Peyer's patch (tissue), 4 donors: ENCODE results near the gene GUCA2A. TPM values are rescaled to one million over a fixed set of nuclear protein-coding genes. Genes with fewer than 3 reads are reported as not detected.

ENCODE experiments used
- DNase-seq, 3 donors: peaks; one replicate each; pipeline ENCODE4 v3.0.0-alpha.2; 2017 to 2019
- H3K27ac ChIP-seq, 4 donors: fragments of 200-600 bp; sonication (generic); one replicate each; pipeline ENCODE4 v1.5.1; 2016 to 2019
- H3K27me3 ChIP-seq, 2 donors: fragments of 200-600 bp; sonication (generic); one replicate each; pipeline ENCODE4 v1.5.1; 2019
- H3K36me3 ChIP-seq, 3 donors: fragments of 200-600 bp; sonication (generic); one replicate each; pipeline ENCODE4 v1.5.1; 2016 to 2019
- H3K4me1 ChIP-seq, 4 donors: fragments of 200-600 bp; sonication (generic); one replicate each; pipeline ENCODE4 v1.5.1; 2016 to 2019
- H3K4me3 ChIP-seq, 4 donors: fragments of 200-600 bp; sonication (generic); 1 replicate in 3 of 4; 2 replicates in 1 of 4; pipeline ENCODE4 v1.5.1; 2016 to 2019; ENCODE audit warnings: mild to moderate bottlenecking in 1 of 4
- H3K9me3 ChIP-seq, 4 donors: fragments of 200-600 bp; sonication (generic); one replicate each; pipeline ENCODE4 v1.5.1; 2016 to 2019; ENCODE audit warnings: mild to moderate bottlenecking in 1 of 4
- CTCF ChIP-seq, 6 experiments: fragments of 450-650 bp in 4 of 6; fragments of 200-600 bp in 2 of 6; sonication (generic) in 1 of 6; IDR thresholded peaks; one replicate each; pipeline ENCODE4 v1.5.1; 2017 to 2019; ENCODE audit warnings: antibody characterized with exemption in 6 of 6, mild to moderate bottlenecking in 3 of 6, moderate library complexity in 1 of 6
- POLR2A ChIP-seq, 2 donors: fragments of 450-650 bp; IDR thresholded peaks; one replicate each; pipeline ENCODE4 v1.5.1; 2017; ENCODE audit warnings: antibody characterized with exemption in 2 of 2, mild to moderate bottlenecking in 2 of 2, moderate library complexity in 2 of 2
- total RNA-seq, 4 donors: library from RNA; depleted of rRNA; stranded (reverse); fragments of >200 nt; gene quantifications; one replicate each; pipeline ENCODE4 v1.1.0, GENCODE V29; 2016

Gene GUCA2A
- total RNA-seq, 4 donors from 2014 or later: 27.2 to 4,654 (median 2,038) TPM

- no peak overlapping the region for H3K27ac ChIP-seq
- no peak for DNase-seq
These were observed 41.6 kb upstream of the GUCA2A start for GRCh38 chr1:42206164-42206563.

GRCh38 chr1:42201986-42202385 is 37.4 kb upstream of the GUCA2A start:
- DNase-seq: no peak
- no peaks in the 10 kb centered on the region for H3K4me1 ChIP-seq
- H3K27ac ChIP-seq: no peak overlapping the region
- no peaks in the 10 kb centered on the region for H3K9me3 ChIP-seq
- H3K36me3 ChIP-seq: peaks cover 0 to 45% (median 0%) of the 10 kb centered on the region in 3 donors
- H3K4me3 ChIP-seq: no peak overlapping the region
- no peak for TF ChIP-seq CTCF (IDR thresholded peaks at IDR 0.05)
- TF ChIP-seq POLR2A (IDR thresholded peaks at IDR 0.05): no peak
- H3K27me3 ChIP-seq: no peaks in the 10 kb centered on the region

More at GRCh38 chr1:42206164-42206563, 41.6 kb upstream of the GUCA2A start:
- Histone ChIP-seq H3K9me3 (no peaks in the 10 kb centered on the region), H3K4me1 (peaks cover 0 to 7% (median 0%) of the 10 kb centered on the region in 4 donors), H3K4me3 (no peak overlapping the region), H3K27me3 (no peaks in the 10 kb centered on the region), H3K36me3 (peaks cover 0 to 25% (median 0%) of the 10 kb centered on the region in 3 donors)
- TF ChIP-seq CTCF (IDR thresholded peaks at IDR 0.05) (no peak), POLR2A (IDR thresholded peaks at IDR 0.05) (no peak)

GRCh38 chr1:42198251-42198650 is 33.7 kb upstream of the GUCA2A start:
- TF ChIP-seq POLR2A (IDR thresholded peaks at IDR 0.05): no peak
- no peak for TF ChIP-seq CTCF (IDR thresholded peaks at IDR 0.05)

GRCh38 chr1:42195841-42196240 is 31.3 kb upstream of the GUCA2A start:
- Histone ChIP-seq H3K4me3 (no peak overlapping the region), H3K36me3 (peaks cover 0 to 40% (median 0%) of the 10 kb centered on the region in 3 donors), H3K4me1 (no peaks in the 10 kb centered on the region), H3K27ac (no peak overlapping the region), H3K27me3 (no peaks in the 10 kb centered on the region), H3K9me3 (no peaks in the 10 kb centered on the region)
- DNase-seq: no peak
- no peak for TF ChIP-seq CTCF (IDR thresholded peaks at IDR 0.05)
- TF ChIP-seq POLR2A (IDR thresholded peaks at IDR 0.05): no peak

More at GRCh38 chr1:42198251-42198650, 33.7 kb upstream of the GUCA2A start:
- no peak overlapping the region for H3K4me3 ChIP-seq
- H3K9me3 ChIP-seq: no peaks in the 10 kb centered on the region
- H3K36me3 ChIP-seq: peaks cover 0 to 42% (median 0%) of the 10 kb centered on the region in 3 donors
- no peak for DNase-seq
- no peaks in the 10 kb centered on the region for H3K27me3 ChIP-seq
- no peaks in the 10 kb centered on the region for H3K4me1 ChIP-seq
- H3K27ac ChIP-seq: no peak overlapping the region

GRCh38 chr1:42192106-42192505 is 27.6 kb upstream of the GUCA2A start:
- Histone ChIP-seq H3K27me3 (no peaks in the 10 kb centered on the region), H3K9me3 (no peaks in the 10 kb centered on the region), H3K36me3 (peaks cover 0 to 55% (median 0%) of the 10 kb centered on the region in 3 donors), H3K4me1 (no peaks in the 10 kb centered on the region), H3K4me3 (no peak overlapping the region), H3K27ac (no peak overlapping the region)
- no peak for DNase-seq
- TF ChIP-seq CTCF (IDR thresholded peaks at IDR 0.05): no peak
- no peak for TF ChIP-seq POLR2A (IDR thresholded peaks at IDR 0.05)

- peaks cover 0 to 58% (median 0%) of the 10 kb centered on the region in 3 donors for H3K36me3 ChIP-seq
- no peak overlapping the region for H3K27ac ChIP-seq
- no peaks in the 10 kb centered on the region for H3K4me1 ChIP-seq
- no peak for DNase-seq
- no peak for TF ChIP-seq CTCF (IDR thresholded peaks at IDR 0.05)
- H3K9me3 ChIP-seq: no peaks in the 10 kb centered on the region
- no peaks in the 10 kb centered on the region for H3K27me3 ChIP-seq
- no peak overlapping the region for H3K4me3 ChIP-seq
These were observed 26.8 kb upstream of the GUCA2A start for GRCh38 chr1:42191319-42191718.
